ENCODE results near the gene DIPK1A.
"Not testable (repeated sequence)": the region's sequence is repeated elsewhere in the genome, so short reads cannot be mapped to it uniquely, and the experiment has no call there.

Gene DIPK1A

GRCh38 chr1:92975551-92976232 is 14.4 kb upstream of the DIPK1A start:
- DNase-seq, result no peak

- not testable (repeated sequence) for DNase-seq
Observed at GRCh38 chr1:92974112-92974511, 12.8 kb upstream of the DIPK1A start.

- DNase-seq, result no peak
Observed at GRCh38 chr1:92973203-92973897, 12.1 kb upstream of the DIPK1A start.

- no peak for DNase-seq
Observed at GRCh38 chr1:92972409-92973129, 11.3 kb upstream of the DIPK1A start.

GRCh38 chr1:92971932-92972331 is 10.7 kb upstream of the DIPK1A start:
- DNase-seq, result not testable (repeated sequence)

- DNase-seq, result no peak
Observed at GRCh38 chr1:92970990-92971689, 9.9 kb upstream of the DIPK1A start.

- no peak for DNase-seq
Observed at GRCh38 chr1:92969517-92969916, 8.3 kb upstream of the DIPK1A start.

GRCh38 chr1:92968138-92969032 is 7.1 kb upstream of the DIPK1A start:
- no peak for DNase-seq

GRCh38 chr1:92964998-92965397 is 3.7 kb upstream of the DIPK1A start:
- no peak for DNase-seq

- DNase-seq, result no peak
Observed at GRCh38 chr1:92964316-92964715, 3.1 kb upstream of the DIPK1A start.

GRCh38 chr1:92961896-92962752 is 862 bp upstream of the DIPK1A start:
- peak; percentile 70 for DNase-seq

GRCh38 chr1:92960395-92961130 is 699 bp downstream of the DIPK1A start:
- DNase-seq, result peak; percentile 89

GRCh38 chr1:92958203-92958970 is 2.9 kb downstream of the DIPK1A start:
- DNase-seq, result no peak

- no peak for DNase-seq
Observed at GRCh38 chr1:92957030-92957734, 4.1 kb downstream of the DIPK1A start.

GRCh38 chr1:92956254-92957029 is 4.8 kb downstream of the DIPK1A start:
- DNase-seq, result no peak

- DNase-seq, result no peak
Observed at GRCh38 chr1:92953491-92953890, 7.8 kb downstream of the DIPK1A start.

- DNase-seq, result no peak
Observed at GRCh38 chr1:92952714-92953113, 8.5 kb downstream of the DIPK1A start.

- DNase-seq, result no peak
Observed at GRCh38 chr1:92951141-92951582, 10.1 kb downstream of the DIPK1A start.
